DMS53 (cell line): Measurements from ENCODE around the gene SCN4A.
"Not testable (repeated sequence)": the region's sequence is repeated elsewhere in the genome, so short reads cannot be mapped to it uniquely, and the experiment has no call there.

Experiments used
- DNase-seq: peaks from one replicate; lab custom pipeline; 2025; lab: John Stamatoyannopoulos, UW

The SCN4A gene

DNA sequence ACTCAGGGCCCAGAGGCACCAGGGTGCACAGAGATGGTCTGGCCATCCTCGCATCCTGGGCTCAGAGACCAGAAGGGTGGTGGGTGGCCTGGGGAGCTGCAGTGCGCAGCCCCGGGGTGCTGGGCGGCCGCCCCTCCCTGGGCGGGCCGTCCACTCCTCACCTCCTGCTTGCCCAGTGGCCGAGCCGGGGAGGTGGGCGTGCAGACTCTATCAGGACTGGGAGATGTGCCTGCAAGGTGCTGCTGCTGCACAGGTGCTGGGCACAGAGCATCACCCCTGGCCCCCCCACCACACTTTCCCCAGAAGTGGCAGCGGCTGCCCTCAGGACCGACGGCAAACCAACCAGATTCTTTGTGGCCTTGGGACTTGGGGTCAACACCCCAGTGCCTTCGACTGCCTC lies at the start of gene SCN4A:
Gene SCN4A (minus strand): TSS at position 123 of the 400 bp plus-strand sequence. CDS start 77 bp downstream, at position 46.
- DNase-seq, result no peak

DNA sequence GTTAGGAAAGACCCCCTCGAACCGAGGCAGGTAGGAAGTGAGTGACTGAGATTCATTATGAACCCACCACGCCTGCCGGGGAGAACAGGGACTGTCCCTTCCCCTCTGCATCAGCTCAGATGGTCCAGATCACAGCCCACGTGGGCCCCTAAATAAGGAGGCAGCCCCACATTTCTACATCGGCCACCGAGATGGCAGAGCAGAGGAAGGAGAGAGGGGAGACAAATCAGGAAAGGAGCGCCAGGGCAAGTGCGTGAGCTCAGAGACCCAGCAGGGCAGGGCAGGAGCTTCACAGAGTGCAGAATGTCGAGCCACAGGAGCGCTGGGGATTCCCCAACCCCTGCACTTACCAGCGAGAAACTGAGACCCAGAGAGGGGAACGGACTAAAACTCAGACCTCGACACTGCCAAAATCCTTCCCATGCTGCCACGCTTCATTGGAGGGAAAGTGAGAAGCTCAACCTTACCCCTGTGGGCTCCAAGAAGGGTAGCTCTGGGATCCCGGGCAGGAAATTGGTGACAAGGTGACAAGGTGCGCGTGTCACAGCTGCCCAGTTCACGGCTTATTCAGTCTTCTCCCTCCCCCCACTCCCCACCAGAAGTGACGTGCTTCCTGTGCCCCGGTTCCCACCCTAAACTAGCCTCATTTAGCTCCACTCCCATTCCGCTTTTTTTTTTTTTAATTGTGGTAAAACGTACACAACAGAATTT lies 47.5 kb upstream of the SCN4A start, which contains the start of gene ICAM2:
Gene ICAM2 (minus strand): TSS at position 578 of the 711 bp plus-strand sequence. CDS start 13,942 bp downstream, outside the sequence.
- peak; percentile 74 for DNase-seq

DNA sequence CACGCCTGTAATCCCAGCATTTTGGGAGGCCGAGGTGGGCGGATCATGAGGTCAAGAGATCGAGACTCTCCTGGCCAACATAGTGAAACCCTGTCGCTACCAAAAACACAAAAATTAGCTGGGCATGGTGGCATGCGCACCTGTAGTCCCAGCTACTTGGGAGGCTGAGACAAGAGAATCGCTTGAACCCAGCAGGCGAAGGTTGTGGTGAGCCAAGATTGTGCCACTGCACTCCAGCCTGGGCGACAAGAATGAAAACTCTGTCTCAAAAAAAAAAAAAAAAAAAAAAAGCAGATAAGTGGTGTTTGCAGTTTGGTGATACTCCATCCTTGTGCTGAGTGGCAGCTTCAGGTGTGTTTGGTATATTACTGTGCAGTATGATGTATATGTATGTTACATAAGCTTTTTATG lies 46.8 kb upstream of the SCN4A start:
- DNase-seq, result peak; percentile 34

DNA sequence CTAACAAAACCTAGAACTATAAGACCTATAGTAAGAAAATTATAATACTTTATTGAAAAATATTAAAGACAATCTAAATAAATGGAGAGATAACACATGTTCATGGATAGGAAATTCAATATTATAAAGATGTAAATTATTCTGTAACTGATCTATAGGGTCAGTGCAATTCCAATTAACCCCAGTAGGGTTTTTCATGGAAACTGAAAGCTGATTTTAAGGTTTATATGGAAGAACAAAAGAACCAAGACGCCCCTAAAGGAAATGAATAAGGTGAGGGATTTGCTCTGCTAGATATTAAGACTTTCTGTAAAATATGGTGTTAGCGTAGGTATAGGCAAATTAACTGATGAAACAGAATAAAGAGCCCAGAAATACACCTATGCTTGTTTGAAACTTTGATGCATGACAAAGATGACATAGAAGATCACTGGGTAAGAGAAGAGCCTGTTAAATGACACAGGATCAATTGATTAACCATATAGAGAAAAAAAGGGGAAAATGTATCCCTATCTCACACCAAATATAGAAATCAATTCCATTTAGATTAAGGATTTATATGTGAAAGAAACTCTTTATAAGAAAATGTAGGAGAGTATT lies 44.8 kb upstream of the SCN4A start:
- DNase-seq, result no peak

DNA sequence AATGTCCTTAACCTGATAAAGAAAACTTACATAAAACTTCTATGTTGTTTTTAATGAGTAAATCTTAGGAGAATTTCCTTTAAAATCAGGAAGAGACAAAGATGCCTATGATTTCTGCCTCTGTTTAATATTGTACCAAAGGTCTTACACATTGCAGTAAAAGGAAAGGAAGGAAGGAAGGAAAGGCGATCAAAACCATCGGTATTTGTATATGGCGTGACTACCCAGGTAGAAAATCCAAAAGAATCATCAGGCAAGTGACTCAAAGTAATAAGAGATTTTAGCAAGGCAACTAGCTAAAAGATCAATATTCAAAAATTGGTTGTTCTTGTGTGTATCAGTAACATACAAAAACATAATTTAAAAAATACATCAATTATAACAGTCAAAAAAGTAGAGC lies 44.3 kb upstream of the SCN4A start:
- no peak for DNase-seq

DNA sequence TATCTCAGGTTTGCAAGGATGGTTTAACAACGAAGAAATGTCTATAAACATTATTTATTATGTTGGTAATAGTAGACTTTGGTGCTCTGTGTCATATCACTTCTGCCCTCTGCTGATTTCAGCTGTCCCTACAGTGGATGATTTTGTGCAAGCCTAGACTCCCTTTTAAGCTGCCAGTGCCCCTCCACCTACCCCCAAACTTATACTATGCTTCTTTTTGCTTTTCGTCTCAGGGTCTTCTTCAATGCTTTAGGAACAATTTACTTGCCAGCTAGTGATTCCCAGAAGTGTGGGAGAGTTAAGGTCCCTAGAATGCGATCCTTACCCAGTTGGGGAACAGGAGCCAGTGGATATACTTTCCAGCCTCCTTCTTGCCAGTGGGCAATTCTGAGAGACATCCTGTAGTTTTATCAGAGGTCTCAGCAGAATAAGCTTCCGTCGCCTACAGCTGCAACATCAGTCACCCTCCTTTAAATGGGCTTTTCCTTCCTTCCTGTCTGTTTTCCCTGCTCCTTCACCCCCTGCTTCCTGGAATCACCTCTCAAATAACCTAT lies 43.6 kb upstream of the SCN4A start:
- DNase-seq, result no peak

DNA sequence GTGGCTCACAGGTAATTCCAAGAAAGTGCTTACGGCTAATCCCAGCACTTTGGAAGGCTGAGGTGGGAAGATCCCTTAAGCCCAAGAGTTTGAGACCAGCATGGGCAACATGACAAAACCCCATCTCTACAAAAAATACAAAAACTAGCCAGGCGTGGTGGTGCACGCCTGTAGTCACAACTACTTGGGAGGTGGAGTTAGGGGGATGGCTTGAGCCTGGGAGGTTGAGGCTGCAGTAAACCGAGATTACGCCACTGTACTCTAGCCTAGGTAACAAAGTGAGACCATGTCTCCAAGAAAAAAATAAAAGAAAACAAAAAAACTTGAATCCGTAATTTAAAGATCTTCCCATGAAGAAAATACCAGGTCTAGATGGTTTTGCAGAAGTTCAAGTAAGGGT lies 42.7 kb upstream of the SCN4A start:
- no peak for DNase-seq

DNA sequence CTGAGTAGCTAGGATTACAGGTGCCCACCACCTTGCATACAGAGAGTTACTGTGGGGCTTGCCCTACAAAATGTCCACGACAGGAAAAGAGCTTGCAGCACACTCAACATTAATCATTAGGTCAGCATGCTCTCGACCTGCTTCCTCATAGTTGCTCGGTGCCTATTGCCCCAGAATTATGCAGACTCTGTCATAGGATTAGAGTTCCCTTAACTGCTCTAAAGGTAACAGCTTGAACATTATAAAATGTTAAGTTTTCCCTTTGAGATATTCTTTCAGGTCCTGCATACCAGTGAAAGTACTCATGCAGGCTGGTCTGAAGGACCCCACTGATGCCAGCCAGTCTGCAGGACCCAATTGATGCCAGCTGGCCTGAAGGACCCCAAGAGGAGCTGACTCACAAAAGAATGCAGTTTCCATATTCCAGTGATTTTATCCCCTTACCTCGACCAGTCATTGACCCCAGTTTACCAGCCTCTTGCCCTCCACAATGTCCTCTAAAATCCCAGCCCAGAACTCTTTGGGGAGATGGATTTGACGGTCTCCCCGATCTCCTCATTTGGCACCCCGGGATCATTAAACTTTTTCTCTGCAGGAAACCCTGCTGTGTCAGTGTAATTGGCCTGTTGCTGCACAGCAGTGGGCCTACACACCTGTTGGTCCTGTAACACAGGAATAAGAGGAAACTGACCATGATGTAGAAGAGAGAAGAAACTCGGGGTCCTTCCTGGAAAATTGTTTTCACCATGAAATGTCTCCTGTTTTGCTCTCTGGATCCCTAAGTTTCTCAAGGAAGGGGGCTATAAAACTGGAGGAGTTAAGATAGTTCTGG lies 37.1 kb upstream of the SCN4A start:
- DNase-seq, result no peak

DNA sequence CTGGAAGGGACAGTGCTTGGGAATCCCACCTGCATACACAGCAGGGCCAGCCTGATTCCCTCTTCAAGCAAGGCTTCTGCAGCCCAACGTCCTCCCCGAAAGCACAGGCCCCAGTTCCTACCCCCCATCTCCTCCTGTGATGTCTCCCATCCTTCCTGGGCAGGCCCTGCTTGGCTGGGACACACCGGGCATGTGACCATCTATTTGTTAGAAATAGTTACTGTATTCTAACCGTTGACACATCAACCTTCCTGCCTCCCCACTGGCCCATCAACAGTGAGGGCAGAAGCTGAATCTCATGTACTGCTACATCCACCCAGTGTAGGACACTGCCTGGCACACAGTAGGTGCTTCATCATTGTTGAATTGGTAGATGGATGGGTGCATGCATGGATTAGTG lies 36.1 kb upstream of the SCN4A start:
- no peak for DNase-seq

DNA sequence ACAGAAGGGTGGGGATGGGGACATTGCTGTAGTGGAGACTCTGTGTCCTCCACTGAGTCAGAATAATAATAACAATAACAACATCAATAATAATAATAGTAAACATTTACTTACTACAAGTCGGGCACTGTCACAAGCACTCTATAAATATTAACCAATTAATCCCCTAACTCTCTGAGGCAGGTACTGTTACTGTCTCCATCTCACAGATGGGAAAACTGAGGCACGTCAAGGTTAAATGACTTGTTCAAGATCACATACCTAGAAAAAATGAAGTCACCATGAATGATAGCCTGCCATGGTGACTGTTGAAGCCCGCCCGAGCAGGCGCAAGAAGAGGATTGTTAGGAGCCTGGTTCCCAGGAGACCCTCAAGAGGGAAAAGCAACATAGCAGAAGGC lies 35.6 kb upstream of the SCN4A start:
- DNase-seq, result no peak

DNA sequence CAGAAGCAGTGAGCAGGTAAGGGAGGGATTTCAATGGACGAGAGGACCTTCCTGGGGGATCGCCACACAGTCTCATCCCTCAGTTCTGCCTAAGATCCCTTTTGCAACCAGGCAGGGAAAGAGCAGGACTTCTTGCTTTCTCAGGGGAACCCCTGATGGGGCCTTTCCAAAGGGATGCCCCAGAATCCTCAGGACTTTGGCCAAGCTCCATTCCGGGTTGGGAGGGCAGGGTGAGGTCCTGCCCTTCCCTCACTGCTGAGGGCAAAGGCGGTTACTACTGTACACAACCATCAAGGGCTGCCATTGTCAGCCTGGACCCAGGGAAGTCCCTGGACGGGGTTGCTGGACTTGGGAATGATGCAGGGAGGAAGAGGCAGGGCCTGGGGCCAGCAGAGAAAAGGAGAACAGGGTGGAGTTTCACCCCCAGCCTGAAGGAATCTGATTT lies 35.1 kb upstream of the SCN4A start:
- no peak for DNase-seq

DNA sequence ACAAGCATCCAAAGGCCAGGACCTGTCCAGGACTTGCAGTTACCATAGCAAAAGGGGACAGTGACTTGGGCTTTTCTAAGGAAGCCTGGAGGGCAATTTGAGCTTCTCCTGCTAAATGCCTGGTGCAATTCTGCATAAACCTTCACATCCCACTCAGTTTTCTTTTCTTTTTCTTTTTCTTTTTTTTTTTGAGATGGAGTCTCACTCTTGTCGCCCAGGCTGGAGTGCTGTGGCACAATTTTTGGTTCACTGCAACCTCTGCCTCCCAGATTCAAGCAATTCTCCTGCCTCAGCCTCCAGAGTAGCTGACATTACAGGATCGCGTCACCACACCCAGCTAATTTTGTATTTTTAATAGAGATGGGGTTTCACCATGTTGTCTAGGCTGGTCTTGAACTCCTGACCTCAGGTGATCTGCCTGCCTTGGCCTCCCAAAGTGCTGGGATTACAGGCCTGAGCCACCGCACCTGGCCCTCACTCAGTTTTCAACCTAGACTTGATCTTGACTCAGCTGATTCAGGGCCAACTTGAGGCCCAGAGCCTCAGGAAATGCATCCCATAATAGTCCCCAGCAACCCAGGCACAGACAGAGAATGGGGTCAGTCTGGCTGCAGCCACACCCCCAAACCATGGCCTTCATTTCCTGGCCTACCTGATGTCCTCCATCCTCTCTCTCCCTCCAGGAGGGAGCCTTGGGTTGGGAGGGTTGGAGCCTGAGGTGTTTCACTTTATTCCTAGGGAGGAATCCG lies 34.5 kb upstream of the SCN4A start:
- DNase-seq, result not testable (repeated sequence)

DNA sequence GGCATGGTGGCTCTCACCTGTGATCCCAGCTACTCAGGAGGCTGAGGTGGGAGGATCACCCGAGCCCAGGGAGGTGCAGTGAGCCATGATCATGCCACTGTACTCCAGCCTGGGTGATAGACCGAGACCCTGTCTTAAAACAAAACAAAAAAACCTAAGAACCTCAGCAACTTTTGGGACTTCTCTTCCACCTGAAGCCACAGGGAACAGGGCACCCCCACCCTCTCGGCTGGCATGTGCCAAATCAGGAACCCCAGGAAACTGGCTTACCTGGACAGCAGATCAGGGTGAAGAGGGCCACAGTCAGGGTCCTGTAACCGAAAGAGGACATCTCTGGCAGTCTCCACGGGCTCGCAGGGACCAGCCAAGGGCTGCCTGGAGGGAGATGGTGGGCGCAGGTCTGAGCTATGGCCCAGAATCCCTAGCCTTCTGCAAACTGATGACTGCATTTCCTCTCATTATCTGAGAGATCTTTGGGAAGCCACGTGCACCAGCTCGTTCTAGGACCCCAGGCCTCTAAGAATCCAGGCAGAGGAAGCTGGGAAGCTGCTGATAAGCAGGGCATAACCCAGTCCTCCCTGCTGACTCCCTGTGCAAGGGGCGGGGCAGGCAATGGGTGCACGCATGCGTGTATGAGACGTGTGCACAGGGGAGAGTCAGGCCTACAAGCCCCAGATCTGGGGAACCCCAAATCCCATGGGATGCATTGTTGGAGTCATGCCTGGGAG lies 33.8 kb upstream of the SCN4A start:
- DNase-seq, result no peak

DNA sequence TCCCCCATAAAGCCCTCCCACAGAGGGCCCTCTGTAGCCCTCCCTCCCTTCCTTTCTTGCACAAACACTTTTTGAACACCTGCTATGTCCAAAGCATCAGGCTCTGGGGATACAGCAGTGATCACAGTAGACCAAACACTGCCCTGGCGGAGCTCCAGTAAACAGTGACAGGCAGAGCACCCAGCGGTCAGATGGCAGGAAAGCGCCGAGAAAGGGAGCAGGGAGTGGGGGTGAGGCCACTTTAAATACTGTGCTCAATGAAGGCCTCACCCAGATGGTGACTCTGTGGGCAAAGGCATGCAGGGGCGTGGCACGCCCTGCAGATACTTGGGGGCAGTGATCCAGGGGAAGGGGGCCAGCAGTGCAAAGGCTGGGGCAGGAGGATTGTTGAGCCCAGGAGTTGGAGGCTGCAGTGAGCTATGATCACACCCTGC lies 33.0 kb upstream of the SCN4A start:
- peak; percentile 45 for DNase-seq

DNA sequence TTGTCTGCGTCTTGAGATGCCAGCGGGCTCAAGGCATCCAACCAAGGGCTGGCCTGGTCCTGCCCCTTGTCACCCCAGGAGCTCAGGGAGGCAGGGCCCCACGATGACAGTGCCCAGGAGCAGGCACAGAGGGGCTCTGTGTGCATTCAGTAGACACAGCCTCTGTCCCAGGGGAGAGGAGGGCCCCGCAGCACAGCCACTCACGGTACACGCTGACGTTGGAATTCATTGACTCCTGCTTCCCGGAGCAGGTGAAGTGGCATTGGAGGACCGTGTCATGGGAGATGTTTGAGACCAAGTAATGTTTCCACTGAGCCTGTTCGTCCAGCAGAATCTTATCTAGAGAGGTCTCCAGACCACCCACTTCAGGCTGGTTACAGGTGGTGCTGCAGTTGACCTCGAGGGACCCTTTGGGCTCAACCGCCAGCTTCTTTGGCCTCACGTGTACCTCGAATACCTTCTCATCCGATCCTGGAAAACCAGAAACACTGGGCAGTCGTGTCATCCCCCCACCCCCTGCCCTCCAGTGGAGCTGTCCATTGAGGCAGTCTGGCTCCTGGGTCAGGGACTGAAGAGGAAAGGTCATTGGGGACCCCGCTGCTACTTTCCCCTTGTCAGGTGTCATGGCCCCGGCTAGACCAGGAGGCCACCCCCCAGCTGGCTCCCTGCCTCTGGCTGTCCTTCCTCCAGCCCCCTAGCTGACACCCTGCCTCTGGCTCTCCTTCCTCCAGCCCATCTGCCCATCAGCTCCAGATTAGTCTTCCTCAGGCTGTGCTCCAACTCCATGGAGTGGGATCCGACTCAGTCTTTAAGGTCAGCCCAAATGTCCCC lies 32.4 kb upstream of the SCN4A start:
- DNase-seq, result no peak

DNA sequence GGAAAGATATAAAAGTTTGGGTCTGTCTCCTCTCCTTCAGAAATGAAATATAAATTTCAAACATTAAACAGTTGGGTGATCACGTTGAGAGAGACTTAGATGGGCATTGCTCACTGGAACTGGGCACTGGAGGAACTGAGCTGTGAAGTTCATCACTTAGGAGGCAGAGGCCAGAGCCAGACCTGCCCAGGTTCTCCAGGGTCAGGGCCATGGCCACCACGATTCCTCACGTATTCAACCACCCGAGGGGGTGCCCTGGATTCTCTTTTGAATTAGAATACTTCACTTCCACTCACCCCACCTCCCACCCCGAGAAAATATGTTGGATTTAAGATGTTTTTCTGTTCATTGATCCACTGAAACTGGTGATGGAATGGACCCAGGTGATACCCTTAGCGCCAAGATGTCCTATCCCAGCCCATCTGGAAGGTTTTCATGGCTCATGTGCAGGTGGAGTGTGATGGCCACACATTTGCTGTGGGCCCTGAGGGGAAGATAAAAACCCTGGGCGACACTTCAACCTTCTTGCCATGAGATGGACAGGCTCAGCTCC lies 31.6 kb upstream of the SCN4A start:
- no peak for DNase-seq

DNA sequence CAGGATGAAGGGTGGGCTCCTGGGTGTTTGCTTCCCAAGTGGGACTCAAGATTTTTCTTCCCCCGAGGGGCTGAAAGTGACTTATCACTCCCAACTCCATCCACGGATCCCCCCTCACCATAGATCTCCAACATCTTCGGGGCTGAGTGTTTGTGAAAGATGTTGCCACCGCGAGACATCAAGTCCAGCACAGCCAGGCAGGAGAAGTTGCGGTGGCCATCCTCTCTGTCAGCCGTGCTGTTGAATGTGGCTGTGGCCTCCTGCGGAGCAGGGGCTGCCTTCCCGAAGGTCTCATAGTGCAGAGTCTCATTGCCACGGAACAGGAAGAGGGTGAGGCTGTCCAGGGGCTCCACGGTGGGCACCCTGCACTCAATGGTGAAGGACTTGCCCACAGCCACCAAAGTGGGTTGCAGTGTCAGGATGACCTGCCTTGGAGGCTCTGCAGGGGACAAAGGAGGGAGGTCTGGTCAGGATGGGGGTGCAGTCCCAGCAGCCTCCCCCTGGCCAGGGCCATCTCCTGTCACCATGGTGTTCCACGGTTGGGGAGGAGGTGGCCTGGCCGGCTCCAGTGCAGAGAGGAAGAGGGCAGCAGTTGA lies 30.9 kb upstream of the SCN4A start:
- DNase-seq, result no peak

DNA sequence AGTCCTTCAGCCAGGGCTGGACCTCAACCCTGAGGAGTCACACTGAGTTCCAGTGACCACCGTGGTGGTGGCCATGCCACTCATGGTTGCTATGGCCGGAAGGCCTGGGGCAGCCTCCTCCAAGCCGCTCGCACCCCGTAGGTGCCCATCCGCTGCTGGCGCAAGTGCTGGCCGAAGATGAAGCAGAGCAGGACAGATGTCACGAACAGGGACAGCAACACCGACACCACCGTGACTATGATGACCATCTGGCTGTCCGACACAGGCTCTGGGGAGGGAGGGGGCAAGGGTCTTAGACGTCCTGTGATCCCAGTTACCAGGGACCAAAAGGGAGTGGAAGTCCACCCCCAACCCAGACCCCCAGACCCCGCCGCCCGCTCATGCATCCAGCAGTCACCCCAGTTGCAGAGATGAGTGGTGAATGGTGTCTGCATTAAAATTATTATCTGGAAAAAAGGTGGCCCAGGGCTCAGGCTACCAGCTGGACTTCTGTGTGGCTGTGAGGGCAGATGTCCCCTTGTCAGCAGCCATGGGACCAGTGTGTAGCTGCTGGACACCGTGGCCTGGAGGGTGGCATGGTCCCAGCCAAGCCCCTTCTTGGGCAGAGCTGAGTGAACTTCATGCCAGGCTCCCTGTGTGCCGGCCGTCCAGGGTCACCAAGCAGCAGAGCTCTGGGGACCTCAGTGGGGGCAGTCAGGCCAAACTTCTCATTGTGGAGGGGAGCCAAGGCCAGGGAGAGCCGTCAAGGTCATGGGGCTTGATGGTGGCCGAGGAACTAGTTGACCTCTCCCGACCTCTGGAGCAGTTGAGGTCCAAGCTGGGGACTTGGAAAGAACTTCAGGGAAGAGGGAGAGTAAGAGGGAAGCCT lies 30.2 kb upstream of the SCN4A start:
- no peak for DNase-seq
